ENCODE measurements around the gene DCP1B.
A peak's percentile ranks its signal among the peaks of the same experiment; 100 is the strongest.

Gene DCP1B

GRCh38 chr12:2004113-2004929 is at the start of gene DCP1B:
Gene DCP1B, minus strand, starts transcription at chr12:2004457. Its CDS starts 26 bp downstream, at chr12:2004431.
- in situ Hi-C loops (cut with MboI; ENCODE audit: low pct_unique_long_range_greater_than_20kb, low sequenced_read_pairs), result no loop called here
- peak; percentile 99 for DNase-seq

- no peak for DNase-seq
- in situ Hi-C loops (cut with MboI; ENCODE audit: low pct_unique_long_range_greater_than_20kb, low sequenced_read_pairs), result loop anchor here (25.0 kb wide), 1 partner anchor 534 kb away; no protein-coding TSS in a partner anchor
These were observed 49.4 kb upstream of the DCP1B start for GRCh38 chr12:2053691-2054090.

- in situ Hi-C loops (cut with MboI; ENCODE audit: low pct_unique_long_range_greater_than_20kb, low sequenced_read_pairs), result loop anchor here (25.0 kb wide), 1 partner anchor 534 kb away; no protein-coding TSS in a partner anchor
- DNase-seq, result peak; percentile 62
These were observed 48.8 kb upstream of the DCP1B start, which contains the start of gene CACNA1C for GRCh38 chr12:2052826-2053678. Gene CACNA1C, plus strand, starts transcription at chr12:2052987. Its CDS starts 576 bp downstream, at chr12:2053563.

- DNase-seq, result peak; percentile 16
- in situ Hi-C loops (cut with MboI; ENCODE audit: low pct_unique_long_range_greater_than_20kb, low sequenced_read_pairs), result loop anchor here (25.0 kb wide), 1 partner anchor 535 kb away; no protein-coding TSS in a partner anchor
These were observed 47.7 kb upstream of the DCP1B start for GRCh38 chr12:2051700-2052621.

- no peak for DNase-seq
- in situ Hi-C loops (cut with MboI; ENCODE audit: low pct_unique_long_range_greater_than_20kb, low sequenced_read_pairs), result loop anchor here (25.0 kb wide), 1 partner anchor 537 kb away; no protein-coding TSS in a partner anchor
These were observed 45.6 kb upstream of the DCP1B start for GRCh38 chr12:2049604-2050540.

GRCh38 chr12:2047752-2048151 is 43.5 kb upstream of the DCP1B start:
- no peak for DNase-seq
- in situ Hi-C loops (cut with MboI; ENCODE audit: low pct_unique_long_range_greater_than_20kb, low sequenced_read_pairs), result no loop called here

GRCh38 chr12:2046957-2047356 is 42.7 kb upstream of the DCP1B start:
- in situ Hi-C loops (cut with MboI; ENCODE audit: low pct_unique_long_range_greater_than_20kb, low sequenced_read_pairs), result no loop called here
- DNase-seq, result no peak

- DNase-seq, result no peak
- in situ Hi-C loops (cut with MboI; ENCODE audit: low pct_unique_long_range_greater_than_20kb, low sequenced_read_pairs), result no loop called here
These were observed 39.9 kb upstream of the DCP1B start for GRCh38 chr12:2044165-2044564.

- in situ Hi-C loops (cut with MboI; ENCODE audit: low pct_unique_long_range_greater_than_20kb, low sequenced_read_pairs), result no loop called here
- DNase-seq, result no peak
These were observed 38.8 kb upstream of the DCP1B start for GRCh38 chr12:2043054-2043453.

GRCh38 chr12:2039034-2039433 is 34.8 kb upstream of the DCP1B start:
- DNase-seq, result no peak
- in situ Hi-C loops (cut with MboI; ENCODE audit: low pct_unique_long_range_greater_than_20kb, low sequenced_read_pairs), result no loop called here

- in situ Hi-C loops (cut with MboI; ENCODE audit: low pct_unique_long_range_greater_than_20kb, low sequenced_read_pairs), result no loop called here
- DNase-seq, result peak; percentile 45
These were observed 31.3 kb upstream of the DCP1B start for GRCh38 chr12:2035431-2036055.

- in situ Hi-C loops (cut with MboI; ENCODE audit: low pct_unique_long_range_greater_than_20kb, low sequenced_read_pairs), result no loop called here
- DNase-seq, result peak; percentile 87
These were observed 30.6 kb upstream of the DCP1B start for GRCh38 chr12:2034633-2035430.

- in situ Hi-C loops (cut with MboI; ENCODE audit: low pct_unique_long_range_greater_than_20kb, low sequenced_read_pairs), result no loop called here
- no peak for DNase-seq
These were observed 28.2 kb upstream of the DCP1B start for GRCh38 chr12:2032506-2032905.

GRCh38 chr12:2029851-2030250 is 25.6 kb upstream of the DCP1B start:
- in situ Hi-C loops (cut with MboI; ENCODE audit: low pct_unique_long_range_greater_than_20kb, low sequenced_read_pairs), result no loop called here
- DNase-seq, result no peak

GRCh38 chr12:2027351-2027750 is 23.1 kb upstream of the DCP1B start:
- DNase-seq, result no peak
- in situ Hi-C loops (cut with MboI; ENCODE audit: low pct_unique_long_range_greater_than_20kb, low sequenced_read_pairs), result no loop called here

- in situ Hi-C loops (cut with MboI; ENCODE audit: low pct_unique_long_range_greater_than_20kb, low sequenced_read_pairs), result no loop called here
- DNase-seq, result no peak
These were observed 19.1 kb upstream of the DCP1B start for GRCh38 chr12:2023365-2023764.

GRCh38 chr12:2020511-2020910 is 16.3 kb upstream of the DCP1B start:
- no peak for DNase-seq
- in situ Hi-C loops (cut with MboI; ENCODE audit: low pct_unique_long_range_greater_than_20kb, low sequenced_read_pairs), result no loop called here

Measured in KBM-7 (cell line).